Osteoblast (primary cell): ENCODE results near the gene TLR10. TPM values are rescaled to one million over a fixed set of nuclear protein-coding genes. Genes with fewer than 3 reads are reported as not detected.

ENCODE experiments used
- DNase-seq: peaks from one replicate; pipeline ENCODE4 v3.0.0; 2011; ENCODE audit warnings: low spot score, mixed read lengths; ENCODE audit not compliant: insufficient read length; ENCODE audit errors: missing footprints
- H2AFZ ChIP-seq: 2 replicates; pipeline ENCODE4 v1.6.0; 2011; ENCODE audit warnings: mild to moderate bottlenecking, low read length
- H3K27ac ChIP-seq: 2 replicates; pipeline ENCODE4 v1.5.1; 2011; ENCODE audit warnings: mild to moderate bottlenecking, low read depth, low read length, moderate library complexity
- H3K27me3 ChIP-seq: 2 replicates; pipeline ENCODE4 v1.6.0; 2012; ENCODE audit warnings: mild to moderate bottlenecking, control low read depth, inconsistent platforms, low read length, moderate library complexity; ENCODE audit not compliant: insufficient read depth
- H3K36me3 ChIP-seq: 2 replicates; pipeline ENCODE4 v1.5.1; 2011; ENCODE audit warnings: mild to moderate bottlenecking, low read length, control low read depth, moderate library complexity; ENCODE audit not compliant: insufficient read depth
- H3K4me1 ChIP-seq: 2 replicates; pipeline ENCODE4 v1.5.1; 2011; ENCODE audit warnings: mild to moderate bottlenecking, low read length, control low read depth, moderate library complexity; ENCODE audit not compliant: insufficient read depth
- H3K4me2 ChIP-seq: 2 replicates; pipeline ENCODE4 v1.6.0; 2011; ENCODE audit warnings: mild to moderate bottlenecking, low read length; ENCODE audit not compliant: insufficient read depth
- H3K4me3 ChIP-seq: fragments of 200-600 bp; sonication (generic); 3 replicates; pipeline ENCODE4 v1.5.1; 2012; ENCODE audit warnings: mild to moderate bottlenecking, low read length, inconsistent platforms; ENCODE audit not compliant: insufficient read depth
- H3K79me2 ChIP-seq: 2 replicates; pipeline ENCODE4 v1.6.0; 2012; ENCODE audit warnings: mild to moderate bottlenecking, low read length, control low read depth, inconsistent platforms; ENCODE audit not compliant: insufficient read depth
- H3K9me3 ChIP-seq: 2 replicates; pipeline ENCODE4 v1.5.1; 2011; ENCODE audit warnings: low read depth, low read length, control low read depth
- H4K20me1 ChIP-seq: 2 replicates; pipeline ENCODE4 v1.6.0; 2012; ENCODE audit warnings: mild to moderate bottlenecking, low read length, control low read depth; ENCODE audit not compliant: insufficient read depth
- total RNA-seq: library from RNA; depleted of rRNA; stranded (reverse); fragments of >200 nt; gene quantifications from 2 replicates; pipeline ENCODE4 v1.2.3, GENCODE V29; 2012
- TF ChIP-seq, protein P1 (sequence below): IDR thresholded peaks from 2 replicates; pipeline ENCODE4 v1.5.1; 2011; ENCODE audit warnings: mild to moderate bottlenecking, low read depth, low read length, moderate library complexity; ENCODE audit errors: extremely low read depth

The TLR10 gene
- total RNA-seq, 1 donor: not detected

- H3K4me1 ChIP-seq: no peaks in the 10 kb centered on the region
- no peak overlapping the region for H3K4me2 ChIP-seq
- no peaks in the 10 kb centered on the region for H3K36me3 ChIP-seq
- H3K79me2 ChIP-seq: no peaks in the 10 kb centered on the region
- H3K4me3 ChIP-seq: no peak overlapping the region
- no peak for DNase-seq
- no peak overlapping the region for H3K27ac ChIP-seq
- H2AFZ ChIP-seq: no peak overlapping the region
- no peaks in the 10 kb centered on the region for H3K9me3 ChIP-seq
- H4K20me1 ChIP-seq: no peaks in the 10 kb centered on the region
- H3K27me3 ChIP-seq: no peaks in the 10 kb centered on the region
- TF ChIP-seq, protein P1, sequence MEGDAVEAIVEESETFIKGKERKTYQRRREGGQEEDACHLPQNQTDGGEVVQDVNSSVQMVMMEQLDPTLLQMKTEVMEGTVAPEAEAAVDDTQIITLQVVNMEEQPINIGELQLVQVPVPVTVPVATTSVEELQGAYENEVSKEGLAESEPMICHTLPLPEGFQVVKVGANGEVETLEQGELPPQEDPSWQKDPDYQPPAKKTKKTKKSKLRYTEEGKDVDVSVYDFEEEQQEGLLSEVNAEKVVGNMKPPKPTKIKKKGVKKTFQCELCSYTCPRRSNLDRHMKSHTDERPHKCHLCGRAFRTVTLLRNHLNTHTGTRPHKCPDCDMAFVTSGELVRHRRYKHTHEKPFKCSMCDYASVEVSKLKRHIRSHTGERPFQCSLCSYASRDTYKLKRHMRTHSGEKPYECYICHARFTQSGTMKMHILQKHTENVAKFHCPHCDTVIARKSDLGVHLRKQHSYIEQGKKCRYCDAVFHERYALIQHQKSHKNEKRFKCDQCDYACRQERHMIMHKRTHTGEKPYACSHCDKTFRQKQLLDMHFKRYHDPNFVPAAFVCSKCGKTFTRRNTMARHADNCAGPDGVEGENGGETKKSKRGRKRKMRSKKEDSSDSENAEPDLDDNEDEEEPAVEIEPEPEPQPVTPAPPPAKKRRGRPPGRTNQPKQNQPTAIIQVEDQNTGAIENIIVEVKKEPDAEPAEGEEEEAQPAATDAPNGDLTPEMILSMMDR: no peak
These were observed 4.9 kb upstream of the TLR10 start for GRCh38 chr4:38787693-38788092.

GRCh38 chr4:38785901-38786402 lies 3.2 kb upstream of the TLR10 start:
- H3K4me2 ChIP-seq: no peak overlapping the region
- DNase-seq: no peak
- no peaks in the 10 kb centered on the region for H3K36me3 ChIP-seq
- peaks cover 6% of the 10 kb centered on the region for H3K27me3 ChIP-seq
- H4K20me1 ChIP-seq: no peaks in the 10 kb centered on the region
- no peak overlapping the region for H3K4me3 ChIP-seq
- no peak overlapping the region for H3K27ac ChIP-seq
- H3K4me1 ChIP-seq: no peaks in the 10 kb centered on the region
- TF ChIP-seq, protein P1: no peak
- no peaks in the 10 kb centered on the region for H3K79me2 ChIP-seq
- no peaks in the 10 kb centered on the region for H3K9me3 ChIP-seq
- no peak overlapping the region for H2AFZ ChIP-seq

DNA sequence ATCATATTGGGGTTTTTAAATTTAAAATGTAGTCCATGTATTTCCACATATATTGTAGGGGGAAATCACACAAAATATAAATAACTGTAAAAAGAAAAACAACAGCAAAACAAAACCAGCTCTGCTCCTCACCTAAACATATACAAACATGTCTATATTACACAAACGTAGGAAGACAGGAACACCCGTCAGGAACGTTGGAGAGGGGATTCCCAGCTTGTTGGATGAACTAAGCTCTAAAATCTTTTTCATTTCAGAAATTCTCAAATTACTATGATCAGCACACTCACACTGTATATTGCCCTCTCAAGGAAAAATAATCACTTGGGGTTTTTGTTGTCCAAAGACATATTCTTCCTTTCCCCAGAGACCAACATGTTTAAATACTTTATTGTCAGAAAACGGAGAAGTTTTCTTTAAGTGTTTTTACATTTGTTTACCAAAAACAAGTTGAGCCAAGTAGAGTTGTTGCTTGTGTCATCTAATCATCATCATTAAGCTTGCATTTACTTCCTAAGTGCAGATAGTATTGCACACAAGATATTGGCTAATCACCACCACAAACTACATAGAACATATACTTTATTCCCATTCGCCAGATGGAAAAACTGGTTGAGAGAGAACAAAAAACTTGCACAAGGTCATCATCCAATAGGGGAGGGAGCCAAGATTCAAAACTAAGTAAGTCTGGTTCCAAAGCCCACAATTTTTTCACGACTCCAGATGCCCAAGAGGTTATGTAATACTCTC lies 2.4 kb upstream of the TLR10 start:
- no peak overlapping the region for H3K27ac ChIP-seq
- no peaks in the 10 kb centered on the region for H3K9me3 ChIP-seq
- H3K4me2 ChIP-seq: no peak overlapping the region
- no peaks in the 10 kb centered on the region for H3K36me3 ChIP-seq
- no peak overlapping the region for H3K4me3 ChIP-seq
- no peaks in the 10 kb centered on the region for H4K20me1 ChIP-seq
- no peak overlapping the region for H2AFZ ChIP-seq
- no peaks in the 10 kb centered on the region for H3K79me2 ChIP-seq
- no peaks in the 10 kb centered on the region for H3K4me1 ChIP-seq
- TF ChIP-seq, protein P1: no peak
- H3K27me3 ChIP-seq: peaks cover 6% of the 10 kb centered on the region
- no peak for DNase-seq

- Histone ChIP-seq H3K27me3 (peaks cover 6% of the 10 kb centered on the region), H3K79me2 (no peaks in the 10 kb centered on the region), H3K4me3 (no peak overlapping the region), H3K9me3 (no peaks in the 10 kb centered on the region), H4K20me1 (no peaks in the 10 kb centered on the region), H2AFZ (no peak overlapping the region), H3K4me1 (no peaks in the 10 kb centered on the region), H3K27ac (no peak overlapping the region), H3K4me2 (no peak overlapping the region), H3K36me3 (no peaks in the 10 kb centered on the region)
- DNase-seq: no peak
- TF ChIP-seq, protein P1: no peak
These were observed 1.4 kb upstream of the TLR10 start for GRCh38 chr4:38784141-38784540.
